ENCODE measurements around the gene CNIH3.

Gene CNIH3

GRCh38 chr1:224640018-224640417 lies 23.9 kb downstream of the CNIH3 start:
- in situ Hi-C loops (cut with MboI; ENCODE audit: low sequenced_read_pairs), result no loop called here

GRCh38 chr1:224640587-224640986 lies 24.5 kb downstream of the CNIH3 start:
- in situ Hi-C loops (cut with MboI; ENCODE audit: low sequenced_read_pairs), result no loop called here

GRCh38 chr1:224641030-224641429 lies 24.9 kb downstream of the CNIH3 start:
- in situ Hi-C loops (cut with MboI; ENCODE audit: low sequenced_read_pairs), result no loop called here

- in situ Hi-C loops (cut with MboI; ENCODE audit: low sequenced_read_pairs), result no loop called here
Observed at GRCh38 chr1:224643653-224644052, 27.5 kb downstream of the CNIH3 start.

GRCh38 chr1:224644553-224645154 lies 28.5 kb downstream of the CNIH3 start:
- in situ Hi-C loops (cut with MboI; ENCODE audit: low sequenced_read_pairs), result no loop called here

- in situ Hi-C loops (cut with MboI; ENCODE audit: low sequenced_read_pairs), result no loop called here
Observed at GRCh38 chr1:224647449-224647848, 31.3 kb downstream of the CNIH3 start.

GRCh38 chr1:224650290-224650689 lies 34.2 kb downstream of the CNIH3 start:
- in situ Hi-C loops (cut with MboI; ENCODE audit: low sequenced_read_pairs), result no loop called here

GRCh38 chr1:224651188-224651587 lies 35.1 kb downstream of the CNIH3 start:
- in situ Hi-C loops (cut with MboI; ENCODE audit: low sequenced_read_pairs), result no loop called here

GRCh38 chr1:224656392-224656791 lies 40.3 kb downstream of the CNIH3 start:
- in situ Hi-C loops (cut with MboI; ENCODE audit: low sequenced_read_pairs), result no loop called here

GRCh38 chr1:224660074-224660473 lies 44.0 kb downstream of the CNIH3 start:
- in situ Hi-C loops (cut with MboI; ENCODE audit: low sequenced_read_pairs), result no loop called here

- in situ Hi-C loops (cut with MboI; ENCODE audit: low sequenced_read_pairs), result no loop called here
Observed at GRCh38 chr1:224662870-224663269, 46.8 kb downstream of the CNIH3 start.

GRCh38 chr1:224665016-224665415 lies 48.9 kb downstream of the CNIH3 start:
- in situ Hi-C loops (cut with MboI; ENCODE audit: low sequenced_read_pairs), result no loop called here

GRCh38 chr1:224666078-224666477 lies 50.0 kb downstream of the CNIH3 start:
- in situ Hi-C loops (cut with MboI; ENCODE audit: low sequenced_read_pairs), result no loop called here

GRCh38 chr1:224666913-224667312 lies 50.8 kb downstream of the CNIH3 start:
- in situ Hi-C loops (cut with MboI; ENCODE audit: low sequenced_read_pairs), result no loop called here

GRCh38 chr1:224668984-224669383 lies 52.9 kb downstream of the CNIH3 start:
- in situ Hi-C loops (cut with MboI; ENCODE audit: low sequenced_read_pairs), result no loop called here

- in situ Hi-C loops (cut with MboI; ENCODE audit: low sequenced_read_pairs), result no loop called here
Observed at GRCh38 chr1:224669403-224669802, 53.3 kb downstream of the CNIH3 start.

GRCh38 chr1:224670506-224670905 lies 54.4 kb downstream of the CNIH3 start:
- in situ Hi-C loops (cut with MboI; ENCODE audit: low sequenced_read_pairs), result no loop called here

GRCh38 chr1:224671076-224671475 lies 55.0 kb downstream of the CNIH3 start:
- in situ Hi-C loops (cut with MboI; ENCODE audit: low sequenced_read_pairs), result no loop called here

- in situ Hi-C loops (cut with MboI; ENCODE audit: low sequenced_read_pairs), result no loop called here
Observed at GRCh38 chr1:224673141-224673540, 57.0 kb downstream of the CNIH3 start.

- in situ Hi-C loops (cut with MboI; ENCODE audit: low sequenced_read_pairs), result no loop called here
Observed at GRCh38 chr1:224675590-224675989, 59.5 kb downstream of the CNIH3 start.

GRCh38 chr1:224676551-224676950 lies 60.4 kb downstream of the CNIH3 start:
- in situ Hi-C loops (cut with MboI; ENCODE audit: low sequenced_read_pairs), result no loop called here

- in situ Hi-C loops (cut with MboI; ENCODE audit: low sequenced_read_pairs), result no loop called here
Observed at GRCh38 chr1:224678168-224678567, 62.1 kb downstream of the CNIH3 start.

GRCh38 chr1:224679606-224680005 lies 63.5 kb downstream of the CNIH3 start:
- in situ Hi-C loops (cut with MboI; ENCODE audit: low sequenced_read_pairs), result no loop called here

All from HL-60/S4 (cell line).